Inferior parietal cortex (tissue), 1 donor: ENCODE results near the gene PCYOX1L.

ENCODE experiments used
- DNase-seq: peaks from one replicate; pipeline ENCODE4 v3.0.0-alpha.2; 2016; ENCODE audit errors: extremely low spot score

Gene PCYOX1L

DNA sequence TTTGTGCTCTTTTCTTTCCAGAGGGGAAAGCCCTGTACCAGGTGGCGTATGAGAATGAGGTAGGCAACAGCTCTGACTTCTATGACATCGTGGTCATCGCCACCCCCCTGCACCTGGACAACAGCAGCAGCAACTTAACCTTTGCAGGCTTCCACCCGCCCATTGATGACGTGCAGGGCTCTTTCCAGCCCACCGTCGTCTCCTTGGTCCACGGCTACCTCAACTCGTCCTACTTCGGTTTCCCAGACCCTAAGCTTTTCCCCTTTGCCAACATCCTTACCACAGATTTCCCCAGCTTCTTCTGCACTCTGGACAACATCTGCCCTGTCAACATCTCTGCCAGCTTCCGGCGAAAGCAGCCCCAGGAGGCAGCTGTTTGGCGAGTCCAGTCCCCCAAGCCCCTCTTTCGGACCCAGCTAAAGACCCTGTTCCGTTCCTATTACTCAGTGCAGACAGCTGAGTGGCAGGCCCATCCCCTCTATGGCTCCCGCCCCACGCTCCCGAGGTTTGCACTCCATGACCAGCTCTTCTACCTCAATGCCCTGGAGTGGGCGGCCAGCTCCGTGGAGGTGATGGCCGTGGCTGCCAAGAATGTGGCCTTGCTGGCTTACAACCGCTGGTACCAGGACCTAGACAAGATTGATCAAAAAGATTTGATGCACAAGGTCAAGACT, 10.3 kb downstream of the PCYOX1L start:
- DNase-seq = no peak

DNA sequence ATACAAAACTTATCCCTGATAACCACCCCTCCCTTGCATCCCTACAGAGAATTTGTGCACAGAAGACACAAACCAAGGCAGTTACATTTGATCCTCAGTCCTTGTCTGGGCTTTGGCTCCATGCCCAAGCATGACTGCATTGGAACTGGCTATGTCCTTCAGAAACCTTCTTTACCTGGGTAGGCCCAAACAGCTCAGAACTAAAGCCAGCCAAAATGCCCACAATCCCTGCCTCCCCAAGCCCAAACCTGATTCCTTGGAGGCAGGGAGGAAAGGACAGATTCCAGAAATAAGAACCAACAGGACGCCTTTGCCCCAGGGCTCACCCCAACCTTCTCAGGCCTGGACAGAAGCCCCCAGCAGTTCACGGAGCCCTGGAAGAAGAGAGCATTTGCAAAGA, 13.0 kb downstream of the PCYOX1L start:
- no peak for DNase-seq

- DNase-seq = peak; percentile 46
Measured at GRCh38 chr5:149371296-149371962, 13.6 kb downstream of the PCYOX1L start.

- DNase-seq = no peak
Measured at GRCh38 chr5:149372076-149372795, 14.4 kb downstream of the PCYOX1L start.

DNA sequence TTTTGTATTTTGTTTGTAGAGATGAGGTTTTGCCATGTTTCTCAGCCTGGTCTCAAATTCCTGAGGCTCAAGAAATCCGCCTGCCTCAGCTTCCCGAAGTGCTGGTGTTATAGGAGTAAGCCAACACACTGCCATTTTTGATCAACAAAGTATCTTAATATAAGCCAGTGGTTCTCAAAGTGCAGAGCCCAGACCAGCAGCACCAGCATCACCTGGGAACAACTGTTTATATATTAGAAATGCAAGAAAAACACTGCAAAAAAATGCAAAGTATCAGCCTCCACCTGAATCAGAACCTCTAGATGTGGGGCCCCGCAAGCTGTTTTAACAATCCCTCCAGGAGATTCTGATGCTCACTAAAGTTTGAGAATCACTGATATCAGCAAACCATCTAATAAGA, 15.1 kb downstream of the PCYOX1L start:
- no peak for DNase-seq

GRCh38 chr5:149374303-149374702, 16.5 kb downstream of the PCYOX1L start:
- no peak for DNase-seq

DNA sequence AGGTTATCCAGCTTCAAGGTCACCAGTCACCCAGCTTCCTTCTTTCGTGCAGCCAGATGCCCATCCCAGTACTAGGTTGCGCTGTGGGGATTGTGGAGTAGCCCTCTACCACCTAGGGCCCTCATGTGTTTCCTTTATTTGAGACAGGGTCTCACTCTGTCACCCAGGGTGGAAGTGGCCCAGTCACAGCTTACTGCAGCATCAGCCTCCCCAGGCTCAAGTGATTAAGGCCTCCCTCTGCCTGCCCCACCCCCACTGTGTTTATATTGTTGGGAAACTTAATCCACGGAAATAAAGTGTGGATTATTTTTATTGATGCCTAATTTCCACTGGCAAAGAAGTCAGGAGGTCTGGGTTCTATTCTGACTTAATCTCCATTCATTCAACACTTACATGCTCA, 17.0 kb downstream of the PCYOX1L start:
- no peak for DNase-seq

DNA sequence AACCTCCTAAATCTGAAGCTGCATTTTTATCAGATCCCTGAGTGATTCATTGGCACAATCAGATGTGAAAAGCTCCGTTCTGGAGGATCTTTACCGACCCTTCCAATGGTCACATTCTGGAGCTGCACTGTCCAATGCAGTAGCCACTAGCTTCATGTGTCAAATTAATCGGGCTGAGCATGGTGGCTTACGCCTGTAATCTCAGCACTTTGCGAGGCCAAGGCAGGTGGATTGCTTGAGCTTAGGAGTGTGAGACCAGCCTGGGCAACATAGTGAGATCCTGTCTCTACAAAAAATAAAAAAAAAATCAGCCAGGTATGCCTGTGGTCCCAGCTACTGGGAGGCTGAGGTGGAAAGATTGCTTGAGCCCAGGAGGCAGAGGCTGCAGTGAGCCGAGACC, 17.6 kb downstream of the PCYOX1L start:
- DNase-seq = no peak

DNA sequence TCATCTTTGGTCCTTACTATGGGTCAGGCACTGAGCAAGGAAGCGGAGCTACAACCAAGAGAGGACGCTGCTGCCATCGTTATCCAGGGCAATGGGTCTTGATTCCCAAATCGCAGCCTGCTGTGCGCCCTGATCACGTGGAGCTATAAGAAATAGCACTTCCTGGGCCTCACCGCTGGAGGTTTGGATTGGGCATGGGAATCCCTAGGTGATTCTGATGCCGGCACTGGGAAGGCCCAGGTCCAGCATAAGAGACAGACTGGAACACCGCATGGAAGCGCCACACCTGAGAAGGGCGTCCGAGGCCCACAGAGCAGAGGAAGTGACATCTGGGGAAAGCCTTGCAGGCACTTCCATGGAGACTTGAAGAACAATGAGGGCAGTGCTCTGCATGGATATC, 18.3 kb downstream of the PCYOX1L start:
- DNase-seq = no peak

GRCh38 chr5:149376711-149377447, 19.0 kb downstream of the PCYOX1L start:
- no peak for DNase-seq

GRCh38 chr5:149378241-149378820, 20.5 kb downstream of the PCYOX1L start:
- DNase-seq = no peak

GRCh38 chr5:149379177-149379761, 21.4 kb downstream of the PCYOX1L start, which contains the start of gene IL17B:
Gene IL17B, minus strand, starts transcription at chr5:149379292. Its CDS starts 67 bp downstream, at chr5:149379225.
- DNase-seq = no peak

DNA sequence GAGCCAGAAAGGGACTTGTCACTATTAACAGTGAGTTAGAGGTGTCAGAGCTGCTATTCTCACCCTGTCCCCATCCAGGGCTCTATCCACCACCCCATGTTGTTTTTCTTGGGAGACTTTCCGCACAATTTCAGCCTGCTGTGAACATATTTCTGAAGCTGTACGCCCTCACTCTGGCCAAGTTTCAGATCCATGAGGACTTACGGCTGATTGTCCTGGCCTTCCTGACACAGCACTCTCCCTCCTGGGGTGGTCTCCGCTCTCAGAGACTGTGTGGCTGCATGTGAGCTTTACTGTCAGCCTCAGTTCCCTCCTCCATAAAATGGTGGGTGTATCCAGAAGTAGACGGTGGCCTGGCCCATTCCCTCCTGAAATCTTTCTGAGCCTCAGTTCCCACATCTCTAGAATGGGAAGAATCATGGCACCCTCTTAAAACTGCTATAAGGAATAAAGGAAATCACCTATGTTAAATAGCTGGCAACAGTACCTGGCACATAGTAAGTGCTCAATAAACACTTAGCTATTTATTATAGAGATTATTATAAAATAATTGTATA, 22.1 kb downstream of the PCYOX1L start:
- DNase-seq = no peak

GRCh38 chr5:149380466-149381121, 22.7 kb downstream of the PCYOX1L start:
- DNase-seq = no peak

- DNase-seq = no peak
Measured at GRCh38 chr5:149381261-149381985, 23.6 kb downstream of the PCYOX1L start.

DNA sequence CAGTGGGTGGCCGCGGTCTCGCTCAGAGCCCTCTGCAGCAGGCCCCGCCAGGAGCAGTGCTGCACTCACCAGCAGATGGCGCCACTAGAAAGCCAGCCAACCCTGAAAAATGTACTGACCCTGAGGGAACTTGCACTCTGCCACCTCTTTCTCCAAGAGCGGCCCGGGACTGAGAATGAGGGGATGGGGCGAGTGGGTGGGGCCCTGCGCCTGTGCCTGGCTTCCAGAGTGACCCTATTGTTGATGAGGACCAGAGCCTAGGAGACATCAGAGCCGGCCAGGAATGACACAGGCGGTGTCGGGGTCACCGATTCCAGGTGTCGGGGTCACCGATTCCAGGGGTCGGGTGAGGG, 24.1 kb downstream of the PCYOX1L start:
- peak; percentile 50 for DNase-seq

DNA sequence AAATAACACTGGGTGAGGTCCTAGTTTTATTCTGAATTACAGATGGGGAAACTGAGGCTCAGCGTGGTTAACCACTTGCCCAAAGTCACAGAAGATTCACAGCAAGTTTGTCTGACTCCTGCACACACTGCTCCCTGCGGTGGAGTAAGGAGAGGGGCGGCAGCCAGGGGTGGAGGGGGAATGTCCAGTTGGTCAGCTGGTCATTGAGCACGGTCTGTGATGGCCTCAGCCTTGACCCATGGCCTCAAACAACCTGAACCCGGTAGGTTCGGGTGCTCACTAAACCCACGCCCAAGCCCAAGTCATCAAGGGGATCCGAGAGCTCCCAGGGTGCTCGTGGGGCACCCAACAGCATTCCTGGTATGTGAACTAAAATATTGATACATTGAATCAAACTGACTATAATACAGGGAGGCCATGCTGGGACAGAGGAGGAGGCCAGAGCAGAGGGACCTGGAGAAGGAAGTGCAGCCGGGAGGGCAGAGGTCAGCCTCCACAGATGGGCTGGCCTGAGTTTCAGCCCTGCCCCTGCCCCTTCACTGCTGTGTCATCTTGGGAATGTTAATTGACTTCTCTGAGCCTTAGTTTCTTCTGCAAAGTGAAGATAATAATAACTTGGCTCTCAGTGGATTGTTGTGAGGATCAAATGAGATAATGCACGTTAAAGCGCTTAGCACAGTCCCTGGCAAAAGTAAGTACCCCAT, 24.8 kb downstream of the PCYOX1L start:
- no peak for DNase-seq

- DNase-seq = no peak
Measured at GRCh38 chr5:149383399-149383798, 25.6 kb downstream of the PCYOX1L start.

DNA sequence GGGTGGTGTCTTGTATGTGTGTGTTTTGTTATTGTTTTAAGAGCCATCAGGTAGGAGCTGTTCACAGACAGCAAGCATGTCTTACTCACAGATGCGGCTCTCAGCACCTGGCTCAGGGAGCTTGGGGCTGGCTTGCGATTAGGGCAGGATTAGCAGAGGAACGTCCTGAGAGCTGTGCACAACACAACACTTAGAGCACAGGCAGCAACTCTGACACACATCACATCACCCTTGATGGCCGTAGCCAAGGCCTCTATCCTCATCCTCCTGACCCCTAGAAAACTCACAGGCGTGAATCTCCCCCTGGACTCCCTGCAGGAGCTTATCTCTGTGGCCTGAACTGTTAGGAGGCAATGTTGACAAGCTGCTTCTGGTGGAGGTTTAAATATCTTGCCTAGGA, 28.3 kb downstream of the PCYOX1L start:
- no peak for DNase-seq
